GM11168 (cell line): Measurements from ENCODE around the gene NLGN3.

Experiments
- in situ Hi-C: fragments of 300-500 bp; cut with MboI; formaldehyde crosslinking; loops from one replicate; pipeline ENCODE4 v1.12.0; 2022; ENCODE audit warnings: low sequenced_read_pairs; ENCODE audit not compliant: unreplicated experiment

Gene NLGN3

DNA sequence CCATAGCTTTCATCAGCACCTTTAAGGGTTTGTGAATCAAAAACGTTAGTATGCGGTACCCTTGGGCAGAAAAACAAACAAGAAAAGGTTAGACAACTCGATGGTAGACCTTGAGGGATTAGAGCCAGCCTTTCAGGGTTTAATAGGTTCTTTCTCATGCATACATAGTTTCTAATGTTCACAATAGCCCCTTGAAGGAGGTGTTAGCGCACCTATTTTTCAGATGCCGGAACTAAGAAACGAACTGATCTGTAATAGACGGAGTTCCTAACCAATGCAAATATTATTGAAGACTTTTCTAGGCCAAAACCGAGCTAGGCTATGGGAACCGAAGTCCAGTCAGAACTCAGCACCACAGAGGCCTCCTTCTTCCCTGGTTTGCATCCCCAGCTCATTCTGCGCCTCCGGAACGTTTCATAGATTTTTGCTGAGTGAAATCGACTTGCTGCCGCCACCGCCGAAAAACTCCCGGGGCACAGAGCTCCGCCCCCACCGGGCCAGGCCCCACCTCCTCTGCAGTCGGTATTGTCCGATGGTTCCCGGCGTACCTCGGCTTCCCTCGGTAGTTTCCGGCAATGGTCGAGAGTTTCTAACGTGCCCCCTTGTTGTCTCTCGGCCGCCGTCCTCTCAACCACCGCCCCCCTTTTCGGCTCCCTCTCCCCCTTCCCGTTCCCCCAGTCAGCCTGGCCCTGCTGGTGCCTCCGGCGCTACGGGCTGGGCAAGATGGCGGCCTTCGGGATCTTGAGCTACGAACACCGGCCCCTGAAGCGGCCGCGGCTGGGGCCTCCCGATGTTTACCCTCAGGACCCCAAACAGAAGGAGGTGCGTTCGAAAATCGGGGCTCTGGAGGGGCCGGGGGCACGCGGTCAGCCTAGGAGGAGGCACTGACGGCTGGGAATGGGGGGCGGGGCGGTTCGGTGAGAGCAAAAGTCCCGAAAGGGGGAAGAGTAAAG, 26.3 kb upstream of the NLGN3 start, which contains the start of gene MED12:
Gene MED12, plus strand, starts transcription at position 565 of the 953 bp plus-strand sequence. Its CDS starts 159 bp downstream, at position 724.
- in situ Hi-C loops = no loop called here

DNA sequence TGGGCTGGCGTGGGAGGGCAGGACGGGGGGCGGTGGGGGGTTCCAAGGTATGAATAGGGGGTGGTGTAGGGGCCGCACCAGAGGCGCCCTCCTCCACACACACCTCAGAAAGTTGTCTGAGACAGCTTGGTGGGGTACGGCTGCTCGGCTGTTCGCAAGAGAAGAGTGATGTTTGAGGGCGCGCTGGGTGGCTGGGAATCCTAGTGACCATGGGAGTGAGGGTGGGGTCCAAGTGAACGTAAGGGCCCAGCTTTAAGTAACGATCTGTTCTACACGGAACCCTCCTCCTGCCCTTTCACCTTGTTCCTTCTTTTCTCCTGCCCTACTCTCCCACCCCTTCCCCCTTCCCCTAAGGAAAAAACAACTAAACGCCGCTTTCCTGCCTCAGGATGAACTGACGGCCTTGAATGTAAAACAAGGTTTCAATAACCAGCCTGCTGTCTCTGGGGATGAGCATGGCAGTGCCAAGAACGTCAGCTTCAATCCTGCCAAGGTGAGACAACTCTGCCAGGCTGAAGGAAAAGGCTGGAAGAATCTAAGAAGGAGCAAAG, 25.6 kb upstream of the NLGN3 start:
- in situ Hi-C loops = no loop called here

DNA sequence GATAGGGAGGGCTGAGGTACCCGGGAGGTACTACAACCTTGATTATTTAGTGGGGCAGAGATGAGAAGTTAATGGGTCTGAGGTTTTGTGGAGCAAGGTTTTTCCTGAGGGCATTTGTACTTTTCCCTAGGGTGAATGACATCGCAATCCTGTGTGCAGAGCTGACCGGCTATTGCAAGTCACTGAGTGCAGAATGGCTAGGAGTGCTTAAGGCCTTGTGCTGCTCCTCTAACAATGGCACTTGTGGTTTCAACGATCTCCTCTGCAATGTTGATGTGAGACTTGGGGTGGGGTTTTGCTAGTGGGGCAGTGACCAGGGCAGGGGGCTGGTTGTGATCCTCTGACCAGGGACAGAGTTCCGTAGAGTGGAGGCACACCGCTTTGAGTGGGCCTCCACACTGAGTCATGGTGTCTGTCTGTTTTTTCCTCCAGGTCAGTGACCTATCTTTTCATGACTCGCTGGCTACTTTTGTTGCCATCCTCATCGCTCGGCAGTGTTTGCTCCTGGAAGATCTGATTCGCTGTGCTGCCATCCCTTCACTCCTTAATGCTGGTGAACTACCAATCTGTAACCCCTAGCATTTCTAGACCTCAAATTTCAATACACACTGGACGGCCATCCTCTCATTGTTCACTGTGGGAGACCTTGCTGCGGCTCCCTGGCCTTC, 16.3 kb upstream of the NLGN3 start:
- in situ Hi-C loops = no loop called here

DNA sequence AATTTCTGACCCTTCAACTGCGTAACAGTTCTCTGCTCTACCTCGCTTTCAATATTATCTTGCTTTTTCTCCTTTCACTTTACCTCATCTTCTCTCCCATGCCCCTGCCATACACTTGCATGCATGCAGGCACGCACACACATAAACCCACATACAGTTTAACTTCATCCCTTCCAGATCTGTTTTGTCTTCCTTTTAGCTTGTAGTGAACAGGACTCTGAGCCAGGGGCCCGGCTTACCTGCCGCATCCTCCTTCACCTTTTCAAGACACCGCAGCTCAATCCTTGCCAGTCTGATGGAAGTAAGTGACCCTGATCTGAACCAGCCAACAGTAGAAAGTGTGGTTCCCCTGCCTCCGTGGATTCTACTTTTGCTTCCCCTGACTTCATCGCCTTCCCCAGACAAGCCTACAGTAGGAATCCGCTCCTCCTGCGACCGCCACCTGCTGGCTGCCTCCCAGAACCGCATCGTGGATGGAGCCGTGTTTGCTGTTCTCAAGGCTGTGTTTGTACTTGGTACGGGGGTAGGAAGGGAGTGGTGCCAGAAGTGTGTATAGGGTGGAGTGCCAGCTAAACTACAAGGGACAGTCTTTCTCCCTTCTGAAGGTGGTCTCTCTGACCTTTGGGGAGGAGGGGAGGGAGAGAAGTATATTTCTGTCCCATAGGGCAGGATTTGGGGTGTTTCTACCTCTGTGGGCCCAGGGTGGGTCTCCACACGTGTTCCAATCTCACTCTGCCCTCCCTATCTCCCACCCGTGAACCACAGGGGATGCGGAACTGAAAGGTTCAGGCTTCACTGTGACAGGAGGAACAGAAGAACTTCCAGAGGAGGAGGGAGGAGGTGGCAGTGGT, 15.5 kb upstream of the NLGN3 start:
- in situ Hi-C loops = no loop called here

DNA sequence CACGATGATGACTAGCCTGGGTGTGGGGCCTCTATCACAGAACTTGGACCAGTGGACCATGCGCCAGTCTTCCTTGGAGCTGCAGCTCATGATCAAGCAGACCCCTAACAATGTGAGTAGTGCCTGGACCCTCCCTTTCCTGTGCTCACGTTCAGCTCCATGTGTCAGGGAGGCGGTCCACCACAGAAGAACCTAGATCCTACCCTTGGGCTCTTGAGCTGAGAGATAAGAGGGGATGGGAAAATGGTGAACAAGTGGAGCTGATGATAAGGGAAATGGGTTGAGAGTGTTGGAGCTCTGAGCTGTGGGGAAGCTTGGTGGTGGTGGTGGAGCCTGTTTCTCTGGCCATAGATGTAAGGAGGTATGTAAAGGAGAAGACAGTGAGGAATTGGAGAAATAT, 13.1 kb upstream of the NLGN3 start:
- in situ Hi-C loops = no loop called here

DNA sequence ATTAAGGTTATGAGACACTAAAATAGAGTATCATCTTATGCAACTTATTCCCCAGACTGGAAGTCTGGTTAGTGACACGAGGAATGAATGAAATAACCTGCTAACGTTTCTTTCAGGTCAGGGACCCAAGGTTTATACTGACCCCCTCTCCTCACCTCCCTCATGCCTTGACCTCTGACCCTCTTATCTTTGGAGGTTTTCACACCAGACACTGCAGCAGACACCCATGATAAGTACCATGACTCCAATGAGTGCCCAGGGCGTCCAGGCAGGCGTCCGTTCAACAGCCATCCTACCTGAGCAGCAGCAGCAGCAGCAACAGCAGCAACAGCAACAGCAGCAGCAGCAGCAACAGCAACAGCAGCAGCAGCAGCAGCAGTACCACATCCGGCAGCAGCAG, 4.2 kb upstream of the NLGN3 start:
- in situ Hi-C loops = no loop called here

DNA sequence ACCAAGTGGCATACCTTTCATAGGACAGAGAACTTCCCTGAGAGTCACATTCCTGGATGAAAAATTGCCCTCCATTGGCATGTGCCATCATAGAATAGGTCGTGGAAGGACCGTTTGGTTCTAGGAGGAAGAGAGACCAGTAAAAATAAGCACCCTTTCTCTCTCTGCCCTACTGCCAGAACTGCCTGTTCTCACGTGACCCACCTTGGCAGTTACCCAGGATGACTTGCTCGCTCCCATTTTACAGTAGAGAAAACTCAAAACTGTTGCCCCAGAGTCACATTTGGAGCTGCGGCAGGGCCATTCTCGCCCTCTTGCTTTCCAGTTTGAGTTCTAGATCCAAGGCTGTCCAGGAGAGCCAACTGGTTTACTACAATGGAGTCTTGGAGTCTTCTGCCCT, 1.1 kb upstream of the NLGN3 start:
- in situ Hi-C loops = no loop called here

DNA sequence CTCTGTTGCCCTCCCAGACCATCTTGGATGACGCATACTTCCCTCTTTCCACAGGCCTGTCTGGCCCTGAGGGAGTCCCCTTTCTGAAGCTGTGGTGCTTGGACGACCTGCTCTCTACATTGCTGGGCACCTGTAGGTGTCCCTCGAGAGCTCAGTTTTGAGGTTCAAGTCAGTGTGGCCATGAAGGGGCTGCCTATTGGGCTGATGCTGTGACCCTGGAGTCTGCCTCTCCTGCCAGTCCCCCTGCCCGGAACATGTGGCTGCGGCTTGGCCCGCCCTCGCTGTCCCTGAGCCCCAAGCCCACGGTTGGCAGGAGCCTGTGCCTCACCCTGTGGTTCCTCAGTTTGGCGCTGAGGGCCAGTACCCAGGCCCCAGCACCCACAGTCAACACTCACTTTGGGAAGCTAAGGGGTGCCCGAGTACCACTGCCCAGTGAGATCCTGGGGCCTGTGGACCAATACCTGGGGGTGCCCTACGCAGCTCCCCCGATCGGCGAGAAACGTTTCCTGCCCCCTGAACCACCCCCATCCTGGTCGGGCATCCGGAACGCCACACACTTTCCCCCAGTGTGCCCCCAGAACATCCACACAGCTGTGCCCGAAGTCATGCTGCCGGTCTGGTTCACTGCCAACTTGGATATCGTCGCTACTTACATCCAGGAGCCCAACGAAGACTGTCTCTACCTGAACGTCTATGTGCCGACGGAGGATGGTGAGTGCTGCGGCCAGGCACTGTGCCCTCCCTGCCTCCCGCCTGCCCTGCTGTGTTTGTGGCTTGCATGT, 3.0 kb downstream of the NLGN3 start:
- in situ Hi-C loops = no loop called here

DNA sequence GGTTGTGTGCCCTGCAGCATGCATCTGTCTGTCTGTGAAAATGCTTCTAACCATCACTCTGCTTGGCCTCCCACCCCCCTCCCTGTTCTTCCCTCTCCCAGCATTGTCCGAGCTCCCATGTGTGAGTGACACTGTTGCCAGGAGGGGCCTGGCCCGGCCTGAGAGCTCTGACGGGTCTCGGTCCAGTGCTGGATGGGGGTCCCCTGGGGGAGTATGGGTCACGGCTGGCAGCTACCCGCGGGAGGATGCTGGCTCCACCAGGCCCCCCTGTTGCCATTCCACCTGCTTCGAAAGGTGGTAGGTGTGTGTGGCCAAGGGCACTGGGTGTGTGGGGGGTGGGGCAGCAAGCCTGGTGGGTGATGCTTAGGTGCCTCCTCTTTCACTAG, 3.6 kb downstream of the NLGN3 start:
- in situ Hi-C loops = no loop called here

DNA sequence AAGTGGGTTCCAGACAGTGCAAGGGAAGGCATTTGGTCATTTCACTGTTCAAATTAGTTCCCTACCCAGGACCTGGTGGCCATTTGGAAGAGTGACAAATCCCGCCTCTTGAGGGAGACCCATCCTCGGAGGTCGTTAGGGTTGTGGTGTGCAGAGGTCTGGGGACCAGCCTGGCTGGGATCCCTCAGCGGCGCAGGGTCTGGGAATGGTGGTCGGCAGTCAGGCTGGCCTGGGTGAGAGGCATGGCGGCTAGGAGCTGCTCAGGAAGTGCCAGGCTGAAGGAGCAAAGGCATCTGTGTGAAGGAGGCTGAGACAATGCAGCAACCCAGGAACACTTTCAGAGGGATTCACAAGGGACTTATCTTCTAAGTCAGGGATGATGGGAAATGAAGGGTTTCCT, 6.7 kb downstream of the NLGN3 start:
- in situ Hi-C loops = no loop called here

DNA sequence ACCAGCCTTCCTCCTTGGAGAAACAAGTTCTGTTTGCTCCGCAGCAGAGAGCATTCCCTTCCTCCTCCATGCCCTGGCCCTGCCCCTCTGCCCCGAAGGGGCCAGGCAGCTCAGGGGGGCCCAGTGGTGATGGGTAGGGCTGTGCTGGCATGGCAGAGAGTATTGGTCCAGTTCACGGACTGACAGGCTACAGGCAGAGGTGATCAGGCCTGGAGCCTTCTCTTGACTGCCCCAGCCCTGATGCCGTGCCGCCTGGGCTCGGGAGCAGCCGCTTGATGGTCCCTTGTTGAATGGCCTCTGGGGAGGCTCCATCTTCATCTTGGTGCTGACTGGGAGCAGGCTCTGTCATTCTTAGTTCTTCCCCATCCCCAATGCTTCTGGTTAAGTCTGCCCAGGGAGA, 9.6 kb downstream of the NLGN3 start:
- in situ Hi-C loops = no loop called here

DNA sequence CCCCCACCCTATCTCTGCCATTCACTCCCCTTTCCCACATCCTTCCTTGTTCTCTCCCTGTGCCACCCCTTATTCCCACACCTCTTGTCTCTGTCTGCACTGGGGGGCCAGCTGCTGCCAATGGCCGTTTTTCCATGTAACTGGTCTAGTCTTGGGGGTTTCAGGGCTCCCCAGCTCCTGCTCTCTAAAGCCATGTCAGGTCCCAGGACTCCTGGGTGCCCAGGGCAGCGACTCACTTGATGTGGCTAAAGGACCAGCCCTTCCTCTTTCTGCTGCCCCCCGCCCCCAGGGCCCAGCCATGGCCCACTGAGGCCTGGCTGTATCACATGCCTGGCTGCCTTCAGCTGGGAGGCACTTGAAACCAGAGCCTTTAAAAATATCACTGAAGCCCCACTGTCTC, 10.0 kb downstream of the NLGN3 start:
- in situ Hi-C loops = no loop called here

DNA sequence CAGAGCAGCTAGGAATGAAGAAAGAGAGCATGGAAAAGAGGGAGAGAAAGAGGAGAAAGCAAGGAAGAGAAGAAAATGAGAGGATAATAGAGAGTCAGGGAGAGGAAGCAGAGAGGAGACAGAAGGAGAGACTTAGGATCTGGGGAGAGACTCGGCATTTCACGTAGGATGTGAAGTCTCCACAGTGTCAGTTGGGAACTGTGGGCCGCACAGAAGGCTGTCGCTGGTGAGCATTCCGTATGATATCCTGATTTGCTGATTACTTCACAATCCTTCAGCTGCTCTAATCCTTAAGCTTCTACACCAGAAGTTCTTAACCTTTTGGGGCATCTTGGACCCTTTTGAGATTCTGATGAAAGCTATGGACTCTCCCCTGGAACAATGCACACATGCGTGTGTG, 14.0 kb downstream of the NLGN3 start:
- in situ Hi-C loops = no loop called here

DNA sequence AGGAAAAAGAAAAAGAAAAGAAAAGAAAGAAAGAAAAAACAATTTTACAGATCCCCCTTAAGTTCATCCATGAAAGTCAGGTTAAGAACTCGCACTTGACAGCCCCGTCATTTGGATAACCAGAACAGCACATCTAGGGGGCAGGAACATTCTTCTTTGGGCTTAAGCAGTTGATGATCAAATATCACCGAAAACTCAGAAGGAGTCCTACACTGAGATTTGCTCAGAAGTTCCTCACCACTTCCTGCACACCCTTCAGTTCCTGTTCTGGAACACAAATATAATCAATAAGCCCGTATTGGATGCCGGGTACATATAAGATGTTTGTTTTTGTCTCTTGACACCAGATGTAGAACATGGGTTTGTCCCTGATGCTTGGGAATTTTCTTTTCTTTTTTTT, 14.7 kb downstream of the NLGN3 start:
- in situ Hi-C loops = no loop called here

DNA sequence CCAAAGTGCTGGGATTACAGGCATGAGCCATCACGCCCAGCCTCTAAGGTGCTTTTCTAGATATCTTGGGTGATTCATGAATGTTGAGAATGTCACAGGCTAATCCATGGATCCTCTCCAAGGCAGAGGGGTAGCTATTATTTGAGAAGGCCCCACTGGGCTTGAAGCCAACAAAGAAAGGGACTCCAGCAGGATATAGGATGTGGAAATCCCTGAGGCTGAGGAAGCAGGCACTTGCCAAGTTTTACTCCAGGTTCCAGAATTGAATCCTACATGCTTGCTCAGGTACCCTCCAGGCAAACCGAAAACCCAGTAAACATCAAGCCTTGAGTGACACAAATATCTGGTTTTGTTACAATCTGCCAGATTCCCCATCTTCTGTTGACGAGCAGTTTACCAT, 15.8 kb downstream of the NLGN3 start:
- in situ Hi-C loops = no loop called here

DNA sequence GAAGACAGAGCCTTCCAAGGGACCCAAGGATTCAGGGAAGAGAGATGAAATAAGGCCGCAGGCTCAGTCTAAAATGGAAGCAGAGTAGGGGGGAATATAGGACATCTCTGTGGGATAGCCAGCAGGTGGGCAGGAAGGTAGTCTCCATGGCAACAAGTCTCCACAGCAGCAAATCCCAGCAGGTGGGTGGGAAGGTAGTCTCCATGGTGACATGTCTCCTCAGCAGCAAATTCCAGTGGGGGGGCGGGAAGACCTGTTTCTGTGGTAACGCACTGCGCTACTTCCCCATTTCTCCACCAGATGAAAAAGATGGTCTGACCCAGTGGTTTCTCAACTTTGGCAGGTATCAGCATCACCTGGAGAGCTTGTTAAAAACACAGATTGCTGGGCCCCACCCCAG, 18.3 kb downstream of the NLGN3 start:
- in situ Hi-C loops = no loop called here

DNA sequence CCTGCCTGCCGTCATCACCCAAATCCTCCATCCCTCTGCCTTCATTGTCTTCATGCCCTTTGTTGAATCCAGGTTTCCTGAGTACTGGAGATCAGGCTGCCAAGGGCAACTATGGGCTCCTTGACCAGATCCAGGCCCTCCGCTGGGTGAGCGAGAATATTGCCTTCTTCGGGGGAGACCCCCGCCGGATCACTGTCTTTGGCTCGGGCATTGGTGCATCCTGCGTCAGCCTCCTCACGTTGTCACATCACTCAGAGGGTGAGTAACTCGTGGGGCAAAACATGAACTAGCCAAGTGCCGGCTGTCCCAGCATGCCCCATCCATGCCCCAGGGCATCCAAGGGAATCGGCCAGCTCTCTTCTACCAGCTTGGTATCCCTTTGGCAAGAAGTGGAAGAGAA, 19.4 kb downstream of the NLGN3 start:
- in situ Hi-C loops = no loop called here

DNA sequence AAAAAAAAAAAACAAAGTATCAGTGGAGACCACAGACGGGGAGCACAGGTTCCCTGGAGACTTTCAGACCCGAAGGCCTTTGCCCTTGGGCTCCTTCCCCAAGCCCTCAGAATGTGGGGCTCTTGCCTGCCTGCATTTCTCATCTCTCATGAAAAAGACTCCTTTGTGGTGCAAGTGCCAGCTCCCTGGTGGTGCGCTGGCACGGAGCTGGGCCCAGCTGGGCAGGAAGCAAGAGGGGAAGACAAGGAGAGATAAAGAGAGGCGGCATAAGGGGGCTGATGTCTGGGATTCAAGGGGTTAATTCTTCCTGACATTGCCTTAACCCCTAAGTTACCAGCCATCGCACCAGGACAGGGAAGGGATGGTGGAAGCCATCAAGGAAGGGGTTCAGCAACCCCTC, 21.8 kb downstream of the NLGN3 start:
- in situ Hi-C loops = no loop called here

DNA sequence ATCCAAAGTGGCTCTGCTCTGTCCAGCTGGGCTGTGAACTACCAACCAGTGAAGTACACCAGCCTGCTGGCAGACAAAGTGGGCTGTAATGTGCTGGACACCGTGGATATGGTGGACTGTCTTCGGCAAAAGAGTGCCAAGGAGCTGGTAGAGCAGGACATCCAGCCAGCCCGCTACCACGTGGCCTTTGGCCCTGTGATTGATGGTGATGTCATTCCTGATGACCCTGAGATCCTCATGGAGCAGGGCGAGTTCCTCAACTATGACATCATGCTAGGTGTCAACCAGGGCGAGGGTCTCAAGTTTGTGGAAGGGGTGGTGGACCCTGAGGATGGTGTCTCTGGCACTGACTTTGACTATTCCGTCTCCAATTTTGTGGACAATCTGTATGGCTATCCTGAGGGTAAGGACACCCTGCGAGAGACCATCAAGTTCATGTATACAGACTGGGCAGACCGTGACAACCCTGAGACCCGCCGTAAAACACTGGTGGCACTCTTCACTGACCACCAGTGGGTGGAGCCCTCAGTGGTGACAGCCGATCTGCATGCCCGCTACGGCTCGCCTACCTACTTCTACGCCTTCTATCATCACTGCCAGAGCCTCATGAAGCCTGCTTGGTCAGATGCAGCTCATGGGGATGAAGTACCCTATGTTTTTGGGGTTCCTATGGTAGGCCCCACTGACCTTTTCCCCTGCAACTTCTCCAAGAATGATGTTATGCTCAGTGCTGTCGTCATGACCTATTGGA, 22.6 kb downstream of the NLGN3 start:
- in situ Hi-C loops = no loop called here
